Left ventricle myocardium superior (tissue), 1 donor: ENCODE results near the gene PHOSPHO1. TPM values are rescaled to one million over a fixed set of nuclear protein-coding genes. Genes with fewer than 3 reads are reported as not detected.
"Not testable (repeated sequence)": the region's sequence is repeated elsewhere in the genome, so short reads cannot be mapped to it uniquely, and the experiment has no call there.

Experiments
- ATAC-seq: fragments of 200-7000 bp; cut with Tn5 transposase; one replicate; pipeline ENCODE4 v1.9.1; 2020; ENCODE audit warnings: mild to moderate bottlenecking, moderate library complexity
- DNase-seq: peaks from one replicate; pipeline ENCODE4 v3.0.0-alpha.2; 2020
- intact Hi-C: fragments of 100-400 bp; cut with micrococcal nuclease; formaldehyde crosslinking; loops from one replicate; pipeline ENCODE4 v1.11.0; 2022
- long read RNA-seq: library from polyadenylated mRNA; unstranded; transcript quantifications from one replicate; pipeline ENCODE4 v2.0.0, GENCODE V29; 2021
- total RNA-seq: library from RNA; stranded (reverse); fragmentation: NEBNext Ultra II Directional; extraction: Animal tissue kit (Norgen Biotek cat#: 25700); gene quantifications from one replicate; pipeline ENCODE4 v1.2.1, GENCODE V29; 2021
- donor health status: DM: no; HTN: yes; CAD: no; lungs with severe emphysema.

Gene PHOSPHO1
- total RNA-seq, result 0.64 TPM
- long read RNA-seq, result 0 reads

- intact Hi-C loops, result no loop called here
- ATAC-seq (peak; percentile 97), DNase-seq (peak; percentile 93)
Measured at GRCh38 chr17:49230636-49231562, at the start of gene PHOSPHO1. Gene PHOSPHO1, minus strand, starts transcription at chr17:49230787. Its CDS starts 4,096 bp downstream, at chr17:49226691.

- no peak for ATAC-seq
- intact Hi-C loops, result no loop called here
- DNase-seq, result no peak
Measured at GRCh38 chr17:49280061-49280460, 49.5 kb upstream of the PHOSPHO1 start.

GRCh38 chr17:49279263-49280015 lies 48.9 kb upstream of the PHOSPHO1 start:
- intact Hi-C loops, ATAC-seq, DNase-seq: not testable (repeated sequence)

GRCh38 chr17:49278076-49278475 lies 47.5 kb upstream of the PHOSPHO1 start:
- ATAC-seq (no peak), DNase-seq (no peak)
- intact Hi-C loops, result no loop called here

GRCh38 chr17:49277638-49278037 lies 47.1 kb upstream of the PHOSPHO1 start:
- no peak for DNase-seq
- intact Hi-C loops, result no loop called here
- no peak for ATAC-seq

- intact Hi-C loops, ATAC-seq, DNase-seq: not testable (repeated sequence)
Measured at GRCh38 chr17:49275981-49276380, 45.4 kb upstream of the PHOSPHO1 start.

- ATAC-seq (no peak), DNase-seq (no peak)
- intact Hi-C loops, result no loop called here
Measured at GRCh38 chr17:49269356-49269755, 38.8 kb upstream of the PHOSPHO1 start.

- ATAC-seq (no peak), DNase-seq (no peak)
- intact Hi-C loops, result no loop called here
Measured at GRCh38 chr17:49267912-49268311, 37.3 kb upstream of the PHOSPHO1 start.

GRCh38 chr17:49266233-49266632 lies 35.6 kb upstream of the PHOSPHO1 start:
- ATAC-seq, result no peak
- DNase-seq, result no peak
- intact Hi-C loops, result no loop called here

GRCh38 chr17:49261540-49261939 lies 31.0 kb upstream of the PHOSPHO1 start:
- ATAC-seq, DNase-seq, intact Hi-C loops: not testable (repeated sequence)

- DNase-seq, result no peak
- ATAC-seq, result no peak
- intact Hi-C loops, result no loop called here
Measured at GRCh38 chr17:49260817-49261291, 30.3 kb upstream of the PHOSPHO1 start.

- peak; percentile 85 for ATAC-seq
- intact Hi-C loops, result no loop called here
- peak; percentile 75 for DNase-seq
Measured at GRCh38 chr17:49260011-49260816, 29.6 kb upstream of the PHOSPHO1 start.

GRCh38 chr17:49259663-49260010 lies 29.1 kb upstream of the PHOSPHO1 start:
- peak; percentile 51 for ATAC-seq
- DNase-seq, result peak; percentile 31
- intact Hi-C loops, result no loop called here

GRCh38 chr17:49258394-49258793 lies 27.8 kb upstream of the PHOSPHO1 start:
- DNase-seq, result no peak
- no peak for ATAC-seq
- intact Hi-C loops, result no loop called here

GRCh38 chr17:49255125-49255524 lies 24.5 kb upstream of the PHOSPHO1 start:
- intact Hi-C loops, result no loop called here
- ATAC-seq, result no peak
- no peak for DNase-seq

- intact Hi-C loops, result no loop called here
- ATAC-seq (no peak), DNase-seq (no peak)
Measured at GRCh38 chr17:49254066-49254465, 23.5 kb upstream of the PHOSPHO1 start.

GRCh38 chr17:49252148-49252695 lies 21.6 kb upstream of the PHOSPHO1 start:
- intact Hi-C loops, result no loop called here
- no peak for ATAC-seq
- DNase-seq, result no peak

- ATAC-seq (no peak), DNase-seq (no peak)
- intact Hi-C loops, result no loop called here
Measured at GRCh38 chr17:49249890-49250522, 19.4 kb upstream of the PHOSPHO1 start.
